Spleen (tissue), 11 donors: ENCODE measurements around the gene ANKRD52. TPM values are rescaled to one million over a fixed set of nuclear protein-coding genes. Genes with fewer than 3 reads are reported as not detected.

Experiments
- DNase-seq: peaks from one replicate; pipeline ENCODE4 v3.0.0-alpha.2; 2020
- H3K27ac ChIP-seq, 8 donors: fragments of 200-600 bp; sonication (generic) in 7 of 8; 1 replicate in 4 of 8; 2 replicates in 4 of 8; pipeline versions ENCODE4 v1.5.0 to v1.8.0; 2016 to 2021; ENCODE audit warnings: inconsistent platforms in 4 of 8, mild to moderate bottlenecking in 4 of 8, moderate library complexity in 1 of 8
- H3K27me3 ChIP-seq, 7 donors: fragments of 200-600 bp; sonication (generic) in 6 of 7; replicated peaks in 1 of 7; 1 replicate in 4 of 7; 2 replicates in 3 of 7; pipeline versions ENCODE4 v1.5.0 to v1.8.0; 2016 to 2021; ENCODE audit warnings: inconsistent platforms in 3 of 7, mild to moderate bottlenecking in 1 of 7
- H3K36me3 ChIP-seq, 6 donors: fragments of 200-600 bp; sonication (generic) in 5 of 6; 1 replicate in 4 of 6; 2 replicates in 2 of 6; pipeline versions ENCODE4 v1.5.0 to v1.8.0; 2016 to 2021; ENCODE audit warnings: inconsistent platforms in 2 of 6
- H3K4me1 ChIP-seq, 6 donors: fragments of 200-600 bp; sonication (generic) in 5 of 6; 1 replicate in 3 of 6; 2 replicates in 3 of 6; pipeline versions ENCODE4 v1.5.0 to v1.8.0; 2016 to 2021; ENCODE audit warnings: inconsistent platforms in 3 of 6
- H3K4me3 ChIP-seq, 8 donors: fragments of 200-600 bp; sonication (generic) in 7 of 8; 1 replicate in 4 of 8; 2 replicates in 4 of 8; pipeline versions ENCODE4 v1.5.0 to v1.8.0; 2016 to 2021; ENCODE audit warnings: inconsistent platforms in 4 of 8, mild to moderate bottlenecking in 4 of 8, moderate library complexity in 2 of 8
- H3K9me3 ChIP-seq, 8 donors: fragments of 200-600 bp; sonication (generic) in 7 of 8; 1 replicate in 4 of 8; 2 replicates in 4 of 8; pipeline versions ENCODE4 v1.5.0 to v1.8.0; 2016 to 2021; ENCODE audit warnings: inconsistent platforms in 4 of 8
- CTCF ChIP-seq, 11 experiments: fragments of 200-600 bp in 7 of 11; fragments of 450-650 bp in 4 of 11; sonication (generic) in 4 of 11; IDR thresholded peaks in 8 of 11; conservative IDR thresholded peaks in 3 of 11; 1 replicate in 7 of 11; 2 replicates in 4 of 11; pipeline versions ENCODE4 v1.4.0 to v1.8.0; 2016 to 2021; ENCODE audit warnings: antibody characterized with exemption in 11 of 11, inconsistent platforms in 4 of 11, mild to moderate bottlenecking in 1 of 11
- POLR2A ChIP-seq, 3 donors: fragments of 450-650 bp; IDR thresholded peaks; one replicate each; pipeline ENCODE4 v1.5.1; 2017; ENCODE audit warnings: antibody characterized with exemption in 3 of 3, mild to moderate bottlenecking in 1 of 3
- POLR2AphosphoS5 ChIP-seq, 3 donors: sonication (generic); formaldehyde crosslinking; IDR thresholded peaks; one replicate each; pipeline ENCODE4 v1.5.1; 2017; ENCODE audit warnings: antibody characterized with exemption in 3 of 3
- WGBS, 5 donors: extraction: QIAGEN DNeasy Blood & Tissue Kit in 3 of 5; methylation state at CpG; one replicate each; pipeline versions ENCODE4 v1.1.5 to v1.1.7; 2013 to 2018; 5-methylcytosine and 5-hydroxymethylcytosine counted together
- intact Hi-C: fragments of 100-400 bp; cut with DNase I; formaldehyde crosslinking; loops from one replicate; pipeline ENCODE4 v1.15.0; 2023; ENCODE audit warnings: low total_unique reads
- polyA plus RNA-seq, 3 donors: library from polyadenylated mRNA; stranded (reverse); fragments of 200-250 nt; gene quantifications; one replicate each; pipeline ENCODE4 v1.2.1, GENCODE V29; 2013
- total RNA-seq, 7 donors: library from RNA; depleted of rRNA in 3 of 7; stranded (reverse); fragments of >200 nt in 3 of 7; fragmentation: NEBNext Ultra II Directional in 4 of 7; extraction: Animal tissue kit (Norgen Biotek cat#: 25700) in 4 of 7; gene quantifications; one replicate each; pipeline versions ENCODE4 v1.1.0 to v1.2.1, GENCODE V29; 2016 to 2021
- donor health status: healthy with polysubstance abuse.
- donor health status: DM: no; HTN: no; CAD: no; lungs with moderate emphysema.
- donor health status: DM: no; HTN: no; CAD: no.
- donor health status: Bipolar disorder and iron deficiency.
- donor health status: healthy.
- donor health status: DM: no; HTN: no; CAD: no.
- donor health status: DM: yes; HTN: yes; CAD: no.

ANKRD52 gene
- total and polyA plus RNA-seq, 10 donors = 2.2 to 35.2 (median 25.5) TPM

GRCh38 chr12:56212361-56212760, 45.8 kb downstream of the ANKRD52 start:
- intact Hi-C loops = no loop called here
- no peak overlapping the region for H3K4me3 ChIP-seq
- H3K36me3 ChIP-seq = peaks cover 2 to 100% (median 94%) of the 10 kb centered on the region in 6 donors
- 79 to 94% (median 88%) methylated on average over 1 of the region's 1 CpG for whole genome bisulfite sequencing, 5 donors
- H3K27me3 ChIP-seq = no peaks in the 10 kb centered on the region
- H3K27ac ChIP-seq = no peak overlapping the region
- TF ChIP-seq POLR2AphosphoS5 (IDR thresholded peaks at IDR 0.05) = no peak
- no peak for TF ChIP-seq CTCF (IDR thresholded peaks at IDR 0.05 in 8 of 11, conservative IDR thresholded peaks at IDR 0.05 in 3 of 11)
- no peak for TF ChIP-seq POLR2A (IDR thresholded peaks at IDR 0.05)
- peaks cover 0 to 23% (median 2%) of the 10 kb centered on the region in 6 donors for H3K4me1 ChIP-seq
- DNase-seq = no peak
- no peaks in the 10 kb centered on the region for H3K9me3 ChIP-seq

- peaks cover 2 to 93% (median 81%) of the 10 kb centered on the region in 6 donors for H3K36me3 ChIP-seq
- no peak overlapping the region for H3K4me3 ChIP-seq
- H3K4me1 ChIP-seq = peaks cover 0 to 26% (median 5%) of the 10 kb centered on the region in 6 donors
- WGBS, 5 donors = 51 to 84% (median 68%) methylated on average over 6 of the region's 6 CpGs
- TF ChIP-seq POLR2AphosphoS5 (IDR thresholded peaks at IDR 0.05) (peak in 2 of 3 donors; percentile 53 to 64), POLR2A (IDR thresholded peaks at IDR 0.05) (no peak), CTCF (IDR thresholded peaks at IDR 0.05 in 8 of 11, conservative IDR thresholded peaks at IDR 0.05 in 3 of 11) (no peak)
- intact Hi-C loops = no loop called here
- peak overlapping the region in 4 of 8 donors; percentile 36 to 69 (median 44) for H3K27ac ChIP-seq
- H3K27me3 ChIP-seq = no peaks in the 10 kb centered on the region
- no peak for DNase-seq
- H3K9me3 ChIP-seq = no peaks in the 10 kb centered on the region
Observed at GRCh38 chr12:56208006-56208405, 50.2 kb downstream of the ANKRD52 start.

- peaks cover 3 to 36% (median 9%) of the 10 kb centered on the region in 6 donors for H3K4me1 ChIP-seq
- no peaks in the 10 kb centered on the region for H3K27me3 ChIP-seq
- intact Hi-C loops = no loop called here
- 70 to 73% (median 72%) methylated on average over 13 to 14 of the region's 14 CpGs for WGBS, 5 donors
- no peaks in the 10 kb centered on the region for H3K9me3 ChIP-seq
- peak; percentile 78 for DNase-seq
- no peak overlapping the region for H3K4me3 ChIP-seq
- no peak for TF ChIP-seq POLR2A (IDR thresholded peaks at IDR 0.05)
- peak in 2 of 3 donors; percentile 10 to 26 for TF ChIP-seq POLR2AphosphoS5 (IDR thresholded peaks at IDR 0.05)
- peak in 10 of 11 experiments; percentile 43 to 63 (median 48) for TF ChIP-seq CTCF (IDR thresholded peaks at IDR 0.05 in 8 of 11, conservative IDR thresholded peaks at IDR 0.05 in 3 of 11)
- H3K36me3 ChIP-seq = peaks cover 0 to 79% (median 67%) of the 10 kb centered on the region in 6 donors
- peak overlapping the region in 2 of 8 donors; percentile 17 to 48 for H3K27ac ChIP-seq
Observed at GRCh38 chr12:56206452-56207166, 51.6 kb downstream of the ANKRD52 start.

GRCh38 chr12:56205445-56205844, 52.7 kb downstream of the ANKRD52 start:
- no peak overlapping the region for H3K4me3 ChIP-seq
- H3K36me3 ChIP-seq = peaks cover 0 to 67% (median 57%) of the 10 kb centered on the region in 6 donors

More at GRCh38 chr12:56205445-56205844, 52.7 kb downstream of the ANKRD52 start:
- intact Hi-C loops = no loop called here
- Histone ChIP-seq H3K4me1 (peaks cover 3 to 36% (median 9%) of the 10 kb centered on the region in 6 donors), H3K9me3 (no peaks in the 10 kb centered on the region), H3K27ac (peak overlapping the region in 4 of 8 donors; percentile 16 to 48 (median 24)), H3K27me3 (no peaks in the 10 kb centered on the region)
- DNase-seq = no peak
- no peak for TF ChIP-seq POLR2AphosphoS5 (IDR thresholded peaks at IDR 0.05)
- no peak for TF ChIP-seq CTCF (IDR thresholded peaks at IDR 0.05 in 8 of 11, conservative IDR thresholded peaks at IDR 0.05 in 3 of 11)
- no peak for TF ChIP-seq POLR2A (IDR thresholded peaks at IDR 0.05)
